Measurements from ENCODE around the gene TSC22D3. TPM values are rescaled to one million over a fixed set of nuclear protein-coding genes. Genes with fewer than 3 reads are reported as not detected.
"Not testable (repeated sequence)": the region's sequence is repeated elsewhere in the genome, so short reads cannot be mapped to it uniquely, and the experiment has no call there.

The TSC22D3 gene
- total RNA-seq, 4 donors from 2014 or later, result 101 to 786 (median 475) TPM

DNA sequence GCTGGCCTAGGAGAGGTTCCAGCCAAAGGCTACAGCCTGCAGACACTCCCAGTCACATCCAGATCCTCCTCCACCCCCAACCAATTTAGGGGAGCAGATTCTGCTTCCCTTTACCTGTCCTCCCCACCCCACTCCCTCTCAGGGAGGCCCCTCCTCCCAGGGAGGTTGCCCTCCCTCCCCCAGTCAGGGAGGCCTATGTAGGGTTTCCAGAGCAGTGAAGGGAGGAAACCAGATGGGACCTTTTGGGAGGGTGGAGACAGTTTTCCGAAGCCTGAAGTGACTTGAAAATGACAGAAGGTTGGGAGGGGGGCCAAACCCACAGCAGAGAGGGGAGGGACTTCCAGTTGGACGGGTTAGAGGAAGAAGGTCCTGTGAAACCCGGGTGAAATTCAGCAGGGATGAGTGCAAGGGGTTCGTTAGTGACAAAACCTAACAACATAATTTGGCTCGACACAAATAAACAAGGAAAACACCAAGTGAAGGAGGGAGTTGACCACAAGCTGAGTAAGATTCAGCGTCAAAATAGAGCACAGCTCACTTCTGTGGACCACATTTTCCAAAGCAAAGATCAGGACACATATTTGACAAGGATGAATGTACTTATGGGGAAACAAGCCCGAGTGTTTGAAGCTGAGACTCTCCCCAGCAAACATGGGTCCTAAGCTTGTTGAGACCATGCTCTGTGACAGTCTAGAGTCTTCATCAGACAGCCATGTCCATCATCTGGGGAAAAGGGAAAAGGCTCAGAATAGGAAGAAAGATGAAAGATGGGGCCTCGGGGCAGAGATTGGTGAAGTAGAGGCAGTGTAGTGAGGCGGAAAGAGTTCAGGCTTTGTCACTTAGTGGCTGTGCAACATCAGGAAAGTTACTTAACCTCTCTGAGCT, 100.9 kb downstream of the TSC22D3 start:
- Histone ChIP-seq H3K9me3 (no peaks in the 10 kb centered on the region), H3K27ac (peak overlapping the region; percentile 94), H3K27me3 (no peaks in the 10 kb centered on the region), H3K4me3 (peak overlapping the region; percentile 52 to 63), H3K4me1 (peaks cover 0 to 6% of the 10 kb centered on the region in 2 donors), H3K36me3 (no peaks in the 10 kb centered on the region)
- peak; percentile 78 to 88 for DNase-seq
- intact Hi-C loops (cut with DNase I; ENCODE audit: low total_unique reads), result loop anchor here (5.0 kb wide), 1 partner anchor 103 kb away; the partner anchor contains the start of genes NCBP2L and TSC22D3
- TF ChIP-seq, protein P1, sequence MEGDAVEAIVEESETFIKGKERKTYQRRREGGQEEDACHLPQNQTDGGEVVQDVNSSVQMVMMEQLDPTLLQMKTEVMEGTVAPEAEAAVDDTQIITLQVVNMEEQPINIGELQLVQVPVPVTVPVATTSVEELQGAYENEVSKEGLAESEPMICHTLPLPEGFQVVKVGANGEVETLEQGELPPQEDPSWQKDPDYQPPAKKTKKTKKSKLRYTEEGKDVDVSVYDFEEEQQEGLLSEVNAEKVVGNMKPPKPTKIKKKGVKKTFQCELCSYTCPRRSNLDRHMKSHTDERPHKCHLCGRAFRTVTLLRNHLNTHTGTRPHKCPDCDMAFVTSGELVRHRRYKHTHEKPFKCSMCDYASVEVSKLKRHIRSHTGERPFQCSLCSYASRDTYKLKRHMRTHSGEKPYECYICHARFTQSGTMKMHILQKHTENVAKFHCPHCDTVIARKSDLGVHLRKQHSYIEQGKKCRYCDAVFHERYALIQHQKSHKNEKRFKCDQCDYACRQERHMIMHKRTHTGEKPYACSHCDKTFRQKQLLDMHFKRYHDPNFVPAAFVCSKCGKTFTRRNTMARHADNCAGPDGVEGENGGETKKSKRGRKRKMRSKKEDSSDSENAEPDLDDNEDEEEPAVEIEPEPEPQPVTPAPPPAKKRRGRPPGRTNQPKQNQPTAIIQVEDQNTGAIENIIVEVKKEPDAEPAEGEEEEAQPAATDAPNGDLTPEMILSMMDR (IDR thresholded peaks at IDR 0.05), result no peak
- no peak for TF ChIP-seq POLR2A (IDR thresholded peaks at IDR 0.05)

DNA sequence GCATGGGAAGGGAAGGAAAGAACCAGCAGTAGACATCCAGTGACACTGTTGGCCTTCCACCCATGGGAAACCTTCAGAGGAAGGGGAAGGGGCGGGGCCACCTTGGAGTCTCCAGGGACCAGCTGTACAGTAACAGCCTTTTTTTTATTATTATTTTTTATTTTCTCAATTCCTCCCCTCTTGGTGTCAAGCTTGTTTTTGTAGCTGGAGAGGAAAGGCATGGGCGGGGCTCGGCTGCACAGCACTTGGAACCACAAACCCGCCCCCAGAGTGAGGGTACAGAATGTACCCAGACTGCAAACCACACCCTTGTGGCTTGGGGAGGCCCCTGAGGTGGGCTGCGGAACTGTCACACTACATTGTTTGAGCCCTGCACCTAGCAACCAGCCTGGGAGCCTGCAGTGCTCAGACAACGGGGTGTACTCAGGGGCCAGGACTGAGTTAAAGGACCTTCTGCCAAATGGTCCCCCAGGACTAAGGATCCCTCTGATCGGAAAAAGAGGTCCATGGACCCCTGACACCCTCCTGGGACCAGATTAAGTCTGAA, 101.6 kb downstream of the TSC22D3 start:
- H3K27me3 ChIP-seq, result no peaks in the 10 kb centered on the region
- H3K4me3 ChIP-seq, result peak overlapping the region in 1 of 2 donors; percentile 52
- H3K9me3 ChIP-seq, result no peaks in the 10 kb centered on the region
- intact Hi-C loops (cut with DNase I; ENCODE audit: low total_unique reads), result loop anchor here (5.0 kb wide), 1 partner anchor 103 kb away; the partner anchor contains the start of genes NCBP2L and TSC22D3
- H3K27ac ChIP-seq, result peak overlapping the region; percentile 94
- no peaks in the 10 kb centered on the region for H3K36me3 ChIP-seq
- peak in 1 of 2 donors; percentile 27 for TF ChIP-seq POLR2A (IDR thresholded peaks at IDR 0.05)
- TF ChIP-seq, protein P1 (IDR thresholded peaks at IDR 0.05), result peak in 1 of 4 experiments; percentile 20
- peaks cover 0 to 6% of the 10 kb centered on the region in 2 donors for H3K4me1 ChIP-seq
- peak; percentile 77 to 90 for DNase-seq

GRCh38 chrX:107673431-107673830, 102.2 kb downstream of the TSC22D3 start:
- DNase-seq, result no peak
- no peaks in the 10 kb centered on the region for H3K27me3 ChIP-seq
- intact Hi-C loops (cut with DNase I; ENCODE audit: low total_unique reads), result loop anchor here (5.0 kb wide), 1 partner anchor 104 kb away; the partner anchor contains the start of genes NCBP2L and TSC22D3
- no peaks in the 10 kb centered on the region for H3K9me3 ChIP-seq
- TF ChIP-seq, protein P1 (IDR thresholded peaks at IDR 0.05), result no peak
- TF ChIP-seq POLR2A (IDR thresholded peaks at IDR 0.05), result no peak
- H3K4me1 ChIP-seq, result peaks cover 0 to 6% of the 10 kb centered on the region in 2 donors
- peak overlapping the region in 1 of 2 donors; percentile 1 for H3K4me3 ChIP-seq
- H3K27ac ChIP-seq, result peak overlapping the region; percentile 94
- H3K36me3 ChIP-seq, result no peaks in the 10 kb centered on the region

DNA sequence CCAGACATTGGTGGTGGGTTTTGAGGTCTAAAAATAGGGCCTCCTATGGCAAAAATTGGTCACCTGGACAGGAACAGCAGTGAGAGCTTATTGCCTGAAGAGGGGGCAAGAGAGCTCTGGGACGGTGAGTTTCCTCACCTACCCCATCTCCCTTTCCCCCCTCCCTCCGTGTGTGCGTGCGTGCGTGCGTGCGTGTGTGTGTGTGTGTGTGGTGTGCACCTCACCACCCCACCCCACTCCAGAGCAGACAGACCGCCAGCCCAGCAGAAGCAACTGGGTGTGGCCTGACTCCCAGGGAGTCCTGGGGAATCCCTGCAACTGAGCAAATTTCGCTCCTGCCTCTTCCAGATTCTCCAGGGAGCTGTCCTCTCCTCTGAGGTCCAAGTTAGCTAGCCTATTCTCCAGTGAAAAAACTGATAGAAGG, 102.6 kb downstream of the TSC22D3 start:
- peak overlapping the region; percentile 94 for H3K27ac ChIP-seq
- peak; percentile 83 to 90 for DNase-seq
- intact Hi-C loops (cut with DNase I; ENCODE audit: low total_unique reads), result loop anchor here (5.0 kb wide), 1 partner anchor 104 kb away; the partner anchor contains the start of genes NCBP2L and TSC22D3
- H3K4me1 ChIP-seq, result peaks cover 0 to 6% of the 10 kb centered on the region in 2 donors
- H3K36me3 ChIP-seq, result no peaks in the 10 kb centered on the region
- H3K27me3 ChIP-seq, result no peaks in the 10 kb centered on the region
- TF ChIP-seq, protein P1 (IDR thresholded peaks at IDR 0.05), result peak; percentile 64 to 83 (median 68)
- TF ChIP-seq POLR2A (IDR thresholded peaks at IDR 0.05), result peak in 1 of 2 donors; percentile 35
- peak overlapping the region in 1 of 2 donors; percentile 1 for H3K4me3 ChIP-seq
- no peaks in the 10 kb centered on the region for H3K9me3 ChIP-seq

- H3K36me3 ChIP-seq, H3K9me3 ChIP-seq, H3K4me1 ChIP-seq, H3K27ac ChIP-seq, DNase-seq, H3K27me3 ChIP-seq, H3K4me3 ChIP-seq: not testable (repeated sequence)
- intact Hi-C loops (cut with DNase I; ENCODE audit: low total_unique reads), result loop anchor here (5.0 kb wide), 1 partner anchor 106 kb away; the partner anchor contains the start of genes NCBP2L and TSC22D3
Measured at GRCh38 chrX:107671256-107671655, 104.3 kb downstream of the TSC22D3 start.

All from uterus (tissue), 4 donors.